HepG2 (cell line): ENCODE results near the gene MAPKAPK3. TPM values are rescaled to one million over a fixed set of nuclear protein-coding genes. Genes with fewer than 3 reads are reported as not detected.

ENCODE experiments used
- ATAC-seq: fragments of 200-7000 bp; cut with Tn5 transposase; 3 replicates; pipeline ENCODE4 v1.9.1; 2020; ENCODE audit warnings: mild to moderate bottlenecking, moderate library complexity
- BruUV-seq: library from RNA; stranded (reverse); fragments of 400-500 nt; replicated peaks from 2 replicates; lab custom pipeline; 2021; lab: Mats Ljungman, UMichigan
- CTCF ChIA-PET: fragments of 300-600 bp; formaldehyde crosslinking; extraction: SDS; loops from one replicate; lab custom pipeline; 2021; ENCODE audit warnings: low total read pairs, inconsistent platforms, low intra/inter-chr PET ratio; lab: Yijun Ruan, JAX
- POLR2A ChIA-PET: fragments of 350-600 bp; sonication (Branson Sonifier 250); formaldehyde crosslinking; loops from one replicate; lab custom pipeline; 2020; ENCODE audit warnings: antibody characterized with exemption, inconsistent platforms; lab: Yijun Ruan, JAX
- DNase-seq: peaks from one replicate; pipeline ENCODE4 v3.0.0-alpha.2; 2015; ENCODE audit warnings: low spot score
- FAIRE-seq: peaks from 3 replicates; lab custom pipeline; 2011; peaks lifted over from hg19 to GRCh38; lab: Jason Lieb, UNC
- H2AFZ ChIP-seq: one replicate; pipeline ENCODE4 v1.6.1; 2011; ENCODE audit warnings: low read length, inconsistent platforms
- H3K27ac ChIP-seq: fragments of 300-600 bp; 3 replicates; pipeline ENCODE4 v1.8.0; 2011; ENCODE audit warnings: mixed run types, mild to moderate bottlenecking, mixed read lengths, low read length, inconsistent platforms; ENCODE audit not compliant: insufficient read depth; ENCODE audit errors: extremely low read length
- H3K27me3 ChIP-seq, 2 experiments: fragments of 200-600 bp in 1 of 2; 2 replicates in 1 of 2; 3 replicates in 1 of 2; pipeline versions ENCODE4 v1.6.0 to v1.8.0; 2011; ENCODE audit warnings: low read length in 2 of 2, mild to moderate bottlenecking in 2 of 2, moderate library complexity in 2 of 2, inconsistent platforms in 1 of 2; ENCODE audit not compliant: insufficient read depth in 2 of 2, control insufficient read depth in 1 of 2
- H3K36me3 ChIP-seq, 2 experiments: fragments of 200-600 bp in 1 of 2; replicated peaks in 1 of 2; 2 replicates in 1 of 2; 3 replicates in 1 of 2; pipeline versions ENCODE4 v1.5.1 to v1.8.0; 2011; ENCODE audit warnings: low read length in 2 of 2, inconsistent platforms in 1 of 2; ENCODE audit not compliant: insufficient read depth in 2 of 2, control insufficient read depth in 1 of 2
- H3K4me1 ChIP-seq: 2 replicates; pipeline ENCODE4 v1.5.1; 2012; ENCODE audit warnings: low read length, inconsistent platforms; ENCODE audit not compliant: insufficient read depth
- H3K4me2 ChIP-seq: 2 replicates; pipeline ENCODE4 v1.6.0; 2011; ENCODE audit warnings: low read depth, low read length, inconsistent platforms
- H3K4me3 ChIP-seq, 3 experiments: fragments of 200-600 bp in 1 of 3; sonication (generic), shearing (Covaris generic) in 1 of 3; replicated peaks in 1 of 3; 2 replicates each; pipeline ENCODE4 v1.5.1; 2011 to 2016; ENCODE audit warnings: low read length in 3 of 3, inconsistent platforms in 2 of 3, low read depth in 2 of 3, mild to moderate bottlenecking in 2 of 3, control low read depth in 1 of 3, mixed read lengths in 1 of 3; ENCODE audit not compliant: insufficient read depth in 1 of 3
- H3K79me2 ChIP-seq: one replicate; pipeline ENCODE4 v1.6.1; 2011; ENCODE audit warnings: low read length, inconsistent platforms; ENCODE audit not compliant: insufficient read depth
- H3K9ac ChIP-seq: 2 replicates; pipeline ENCODE4 v1.6.0; 2011; ENCODE audit warnings: mild to moderate bottlenecking, low read depth, low read length, inconsistent platforms; ENCODE audit not compliant: insufficient read depth
- H3K9me3 ChIP-seq: 2 replicates; pipeline ENCODE4 v1.5.1; 2012; ENCODE audit warnings: mild to moderate bottlenecking, low read length
- H4K20me1 ChIP-seq: 2 replicates; pipeline ENCODE4 v1.6.0; 2011; ENCODE audit warnings: inconsistent platforms, mild to moderate bottlenecking, low read length, moderate library complexity; ENCODE audit not compliant: insufficient read depth
- CBX2 ChIP-seq, 2 experiments: fragments of 200-600 bp in 1 of 2; sonication (generic); formaldehyde crosslinking in 1 of 2; IDR thresholded peaks; 2 replicates each; pipeline versions ENCODE4 v1.7.0 to v1.8.1; 2018 to 2022; ENCODE audit warnings: low read depth in 2 of 2, low read length in 1 of 2, mild to moderate bottlenecking in 1 of 2, missing genetic modification reagents in 1 of 2
- CBX5 ChIP-seq: sonication (generic); formaldehyde crosslinking; IDR thresholded peaks from 2 replicates; pipeline ENCODE4 v1.4.0; 2020; ENCODE audit warnings: missing genetic modification reagents, borderline replicate concordance
- DNMT3B ChIP-seq: conservative IDR thresholded peaks from 2 replicates; pipeline ENCODE4 v1.6.1; 2016; ENCODE audit warnings: missing biosample characterization, control low read depth
- DR1 ChIP-seq: sonication (generic); formaldehyde crosslinking; IDR thresholded peaks from 2 replicates; pipeline ENCODE4 v1.8.0; 2021; ENCODE audit warnings: mild to moderate bottlenecking, missing genetic modification reagents, inconsistent platforms
- GABPA ChIP-seq, 2 experiments: IDR thresholded peaks; 2 replicates each; pipeline ENCODE4 v1.6.1; 2011 to 2016; ENCODE audit warnings: low read depth in 2 of 2, low read length in 1 of 2, missing biosample characterization in 1 of 2, missing genetic modification characterization in 1 of 2
- HOXA5 ChIP-seq: sonication (generic); formaldehyde crosslinking; IDR thresholded peaks from 2 replicates; pipeline ENCODE4 v1.4.0; 2020; ENCODE audit warnings: missing genetic modification reagents
- ISX ChIP-seq: sonication (generic); formaldehyde crosslinking; conservative IDR thresholded peaks from 2 replicates; pipeline ENCODE4 v1.5.0; 2020; ENCODE audit warnings: missing genetic modification reagents
- KDM4B ChIP-seq: sonication (generic); formaldehyde crosslinking; IDR thresholded peaks from 2 replicates; pipeline ENCODE4 v1.4.0; 2020; ENCODE audit warnings: missing genetic modification reagents
- NR2F6 ChIP-seq, 2 experiments: IDR thresholded peaks; 2 replicates each; pipeline ENCODE4 v1.6.1; 2016; ENCODE audit warnings: antibody characterized with exemption in 1 of 2, mild to moderate bottlenecking in 1 of 2
- ZIK1 ChIP-seq: sonication (generic); formaldehyde crosslinking; IDR thresholded peaks from 2 replicates; pipeline ENCODE4 v1.5.0; 2020; ENCODE audit warnings: mild to moderate bottlenecking, low read depth, missing genetic modification reagents, borderline replicate concordance
- ZNF256 ChIP-seq: sonication (generic); formaldehyde crosslinking; conservative IDR thresholded peaks from 2 replicates; pipeline ENCODE4 v1.4.0; 2020; ENCODE audit warnings: missing genetic modification reagents
- WGBS: methylation state at CpG from one replicate; pipeline ENCODE4 v1.1.6; 2017; ENCODE audit warnings: low lambda C conversion rate; 5-methylcytosine and 5-hydroxymethylcytosine counted together
- in situ Hi-C: cut with HindIII; loops from 2 replicates; pipeline ENCODE4 v1.10.0; 2017; ENCODE audit warnings: low pct_unique_long_range_greater_than_20kb; ENCODE audit not compliant: extremely low pct_ligation_motif_present
- intact Hi-C: fragments of 100-400 bp; cut with micrococcal nuclease; formaldehyde crosslinking; loops from one replicate; pipeline ENCODE4 v1.10.0; 2022; ENCODE audit not compliant: unreplicated experiment
- polyA plus RNA-seq, 8 experiments: library from polyadenylated mRNA; depleted of rRNA in 3 of 8; stranded (reverse) in 7 of 8; unstranded in 1 of 8; fragments of >200 nt; fragmentation: Illumina TruSeq in 4 of 8; extraction: Trizol in 4 of 8; gene quantifications; 2 replicates each; pipeline versions ENCODE4 v1.2.1 to v1.2.3, GENCODE V29; 2011 to 2016; ENCODE audit warnings: low read depth in 4 of 8, missing spikeins in 1 of 8, mixed read lengths in 1 of 8; ENCODE audit not compliant: insufficient read depth in 1 of 8
- total RNA-seq, 5 experiments: library from RNA; depleted of rRNA; stranded (reverse); fragments of >200 nt; fragmentation: Illumina TruSeq; extraction: Trizol; gene quantifications; 2 replicates each; pipeline ENCODE4 v1.2.3, GENCODE V29; 2016; ENCODE audit warnings: low read depth in 1 of 5
- TF ChIP-seq, protein P1 (sequence below): sonication (generic); formaldehyde crosslinking; IDR thresholded peaks from 2 replicates; pipeline ENCODE4 v1.4.0; 2020; ENCODE audit warnings: mild to moderate bottlenecking, missing genetic modification reagents
- TF ChIP-seq, protein P2 (sequence below): sonication (generic); formaldehyde crosslinking; IDR thresholded peaks from 2 replicates; pipeline ENCODE4 v1.4.0; 2020; ENCODE audit warnings: mild to moderate bottlenecking, missing genetic modification reagents
- TF ChIP-seq, protein P3 (sequence below): sonication (generic); formaldehyde crosslinking; IDR thresholded peaks from 2 replicates; pipeline ENCODE4 v1.8.1; 2023; ENCODE audit warnings: mild to moderate bottlenecking, missing genetic modification reagents

Gene MAPKAPK3
- total and polyA plus RNA-seq, 2 of the 13 experiments (the other 11 are each of a cell fraction or from before 2014, with no cell fraction given) = 39.9 to 41.2 TPM

DNA sequence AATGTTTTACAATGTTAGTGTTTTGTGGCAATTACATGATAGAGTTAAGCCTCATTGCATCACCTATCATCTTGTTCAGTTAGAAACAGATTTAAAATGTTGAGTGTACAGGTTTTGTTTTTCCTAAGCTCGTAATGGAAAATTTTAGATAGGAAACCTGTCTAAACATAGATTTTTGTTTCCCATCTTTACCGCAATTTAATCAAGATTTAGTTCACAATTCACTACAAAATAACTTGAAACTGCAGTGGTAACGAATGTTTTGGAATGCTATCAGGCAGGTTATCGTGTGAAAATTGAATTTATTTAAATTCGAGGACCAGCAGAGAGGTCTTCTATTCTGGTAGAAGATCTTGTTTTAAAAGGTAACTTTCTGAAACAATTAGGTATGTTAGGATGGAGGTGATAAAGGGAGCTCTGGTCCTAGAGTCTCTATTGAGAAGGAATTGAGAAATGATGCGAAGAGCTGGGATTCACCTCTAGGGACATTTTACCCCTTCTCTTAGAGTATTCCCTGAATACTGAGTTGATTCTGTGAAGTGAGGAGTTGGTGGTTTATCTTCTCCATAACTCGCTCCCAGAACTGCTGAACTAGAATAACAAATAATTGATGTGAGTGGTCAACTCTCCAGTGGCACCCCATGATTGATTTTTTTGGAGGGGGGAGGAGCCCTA is 59.2 kb downstream of the MAPKAPK3 start:
- H2AFZ ChIP-seq = no peak overlapping the region
- H3K9me3 ChIP-seq = no peaks in the 10 kb centered on the region
- peaks cover 4 to 66% of the 10 kb centered on the region in 2 experiments for H3K27me3 ChIP-seq
- in situ Hi-C loops (no loop called here), intact Hi-C loops (loop anchor here (5.0 kb wide), 1 partner anchor 1141 kb away; no protein-coding TSS in a partner anchor)
- TF ChIP-seq DR1 (CRISPR knock-in tag) (no peak), CBX2 (IDR thresholded peaks at IDR 0.05; ENCODE audit: low read depth, low read length) (peak; percentile 77; the same call in 1 of the 2 replicates), CBX2 (CRISPR knock-in tag; IDR thresholded peaks at IDR 0.05; ENCODE audit: low read depth) (no peak)
- ATAC-seq (no peak), FAIRE-seq (no peak), DNase-seq (no peak)
- ChIA-PET CTCF (no interaction called here), POLR2A (no interaction called here)
- H3K4me1 ChIP-seq = no peaks in the 10 kb centered on the region
- 30% methylated on average over 7 of the region's 7 CpGs for WGBS
- no peaks in the 10 kb centered on the region for H3K79me2 ChIP-seq
- no peaks in the 10 kb centered on the region for H3K36me3 ChIP-seq
- H3K4me2 ChIP-seq = no peak overlapping the region
- peaks cover 8% of the 10 kb centered on the region; the same call in 1 of the 2 replicates for H4K20me1 ChIP-seq
- no TSS peak for BruUV-seq
- no peak overlapping the region for H3K9ac ChIP-seq
- H3K27ac ChIP-seq = no peak overlapping the region
- H3K4me3 ChIP-seq = no peak overlapping the region

DNA sequence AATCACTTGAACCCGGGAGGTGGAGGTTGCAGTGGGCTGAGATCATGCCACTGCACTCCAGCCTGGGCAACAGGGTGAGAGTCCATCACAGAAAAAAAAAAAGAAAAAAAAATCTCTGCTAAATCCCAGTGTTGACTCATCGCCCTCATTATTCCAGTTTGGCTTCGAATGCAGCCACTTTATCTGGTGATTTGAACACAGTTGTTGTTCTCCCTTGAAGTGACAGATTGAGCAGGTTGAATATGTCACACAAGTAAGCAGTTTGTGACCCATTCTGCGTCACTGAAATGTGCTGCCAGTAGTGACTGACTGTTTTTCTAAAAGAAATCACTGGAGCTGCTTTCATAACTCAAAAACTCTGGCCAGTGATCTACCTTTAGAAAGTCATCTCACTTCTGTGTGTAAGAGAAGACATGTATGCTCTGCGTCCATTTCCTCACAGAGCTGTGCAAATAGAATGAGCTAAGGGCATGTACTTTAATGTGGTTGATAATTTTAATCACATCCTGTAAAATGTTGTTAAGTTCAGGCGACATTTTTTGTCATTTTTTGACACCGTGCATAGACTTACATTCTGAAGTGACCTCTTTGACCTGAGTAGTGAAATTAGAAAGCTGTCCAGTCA is 70.3 kb downstream of the MAPKAPK3 start:
- H2AFZ ChIP-seq = no peak overlapping the region
- peaks cover 0 to 4% of the 10 kb centered on the region in 2 experiments; a peak in 1 of 5 replicates for H3K27me3 ChIP-seq
- H4K20me1 ChIP-seq = no peaks in the 10 kb centered on the region
- no peak overlapping the region for H3K4me3 ChIP-seq
- CTCF ChIA-PET = no interaction called here
- no peaks in the 10 kb centered on the region for H3K36me3 ChIP-seq
- DNase-seq = no peak
- H3K4me2 ChIP-seq = no peak overlapping the region
- in situ Hi-C loops = no loop called here
- H3K9me3 ChIP-seq = no peaks in the 10 kb centered on the region
- no peak for ATAC-seq
- POLR2A ChIA-PET = no interaction called here
- intact Hi-C loops = no loop called here
- H3K79me2 ChIP-seq = no peaks in the 10 kb centered on the region
- no peaks in the 10 kb centered on the region for H3K4me1 ChIP-seq
- FAIRE-seq = no peak
- H3K9ac ChIP-seq = no peak overlapping the region
- H3K27ac ChIP-seq = no peak overlapping the region
- under 1% methylated on average over 7 of the region's 7 CpGs for WGBS
- no TSS peak for BruUV-seq
- TF ChIP-seq, protein P1, sequence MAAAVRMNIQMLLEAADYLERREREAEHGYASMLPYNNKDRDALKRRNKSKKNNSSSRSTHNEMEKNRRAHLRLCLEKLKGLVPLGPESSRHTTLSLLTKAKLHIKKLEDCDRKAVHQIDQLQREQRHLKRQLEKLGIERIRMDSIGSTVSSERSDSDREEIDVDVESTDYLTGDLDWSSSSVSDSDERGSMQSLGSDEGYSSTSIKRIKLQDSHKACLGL (CRISPR knock-in tag) = no peak
- TF ChIP-seq DNMT3B (CRISPR knock-in tag) (no peak), KDM4B (CRISPR knock-in tag) (no peak), ZIK1 (CRISPR knock-in tag) (no peak), HOXA5 (CRISPR knock-in tag) (no peak), NR2F6 (IDR thresholded peaks at IDR 0.05) (no peak), NR2F6 (CRISPR knock-in tag; IDR thresholded peaks at IDR 0.05) (no peak), GABPA (IDR thresholded peaks at IDR 0.05; ENCODE audit: low read depth, low read length) (no peak), GABPA (CRISPR knock-in tag; IDR thresholded peaks at IDR 0.05; ENCODE audit: low read depth) (no peak), ISX (no peak), CBX5 (CRISPR knock-in tag) (no peak), ZNF256 (no peak)
- TF ChIP-seq, protein P2, sequence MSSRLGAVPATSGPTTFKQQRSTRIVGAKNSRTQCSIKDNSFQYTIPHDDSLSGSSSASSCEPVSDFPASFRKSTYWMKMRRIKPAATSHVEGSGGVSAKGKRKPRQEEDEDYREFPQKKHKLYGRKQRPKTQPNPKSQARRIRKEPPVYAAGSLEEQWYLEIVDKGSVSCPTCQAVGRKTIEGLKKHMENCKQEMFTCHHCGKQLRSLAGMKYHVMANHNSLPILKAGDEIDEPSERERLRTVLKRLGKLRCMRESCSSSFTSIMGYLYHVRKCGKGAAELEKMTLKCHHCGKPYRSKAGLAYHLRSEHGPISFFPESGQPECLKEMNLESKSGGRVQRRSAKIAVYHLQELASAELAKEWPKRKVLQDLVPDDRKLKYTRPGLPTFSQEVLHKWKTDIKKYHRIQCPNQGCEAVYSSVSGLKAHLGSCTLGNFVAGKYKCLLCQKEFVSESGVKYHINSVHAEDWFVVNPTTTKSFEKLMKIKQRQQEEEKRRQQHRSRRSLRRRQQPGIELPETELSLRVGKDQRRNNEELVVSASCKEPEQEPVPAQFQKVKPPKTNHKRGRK (CRISPR knock-in tag) = no peak
- TF ChIP-seq, protein P3, sequence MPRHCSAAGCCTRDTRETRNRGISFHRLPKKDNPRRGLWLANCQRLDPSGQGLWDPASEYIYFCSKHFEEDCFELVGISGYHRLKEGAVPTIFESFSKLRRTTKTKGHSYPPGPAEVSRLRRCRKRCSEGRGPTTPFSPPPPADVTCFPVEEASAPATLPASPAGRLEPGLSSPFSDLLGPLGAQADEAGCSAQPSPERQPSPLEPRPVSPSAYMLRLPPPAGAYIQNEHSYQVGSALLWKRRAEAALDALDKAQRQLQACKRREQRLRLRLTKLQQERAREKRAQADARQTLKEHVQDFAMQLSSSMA (CRISPR knock-in tag) = no peak
